Fibroblast of skin of right quadriceps (primary cell): ENCODE measurements around the gene BICD1.
A peak's percentile ranks its signal among the peaks of the same experiment; 100 is the strongest.
"Not testable (repeated sequence)": the region's sequence is repeated elsewhere in the genome, so short reads cannot be mapped to it uniquely, and the experiment has no call there.

Experiments used
- DNase-seq: peaks from one replicate; pipeline ENCODE4 v3.0.0-alpha.2; 2013

The BICD1 gene

DNA sequence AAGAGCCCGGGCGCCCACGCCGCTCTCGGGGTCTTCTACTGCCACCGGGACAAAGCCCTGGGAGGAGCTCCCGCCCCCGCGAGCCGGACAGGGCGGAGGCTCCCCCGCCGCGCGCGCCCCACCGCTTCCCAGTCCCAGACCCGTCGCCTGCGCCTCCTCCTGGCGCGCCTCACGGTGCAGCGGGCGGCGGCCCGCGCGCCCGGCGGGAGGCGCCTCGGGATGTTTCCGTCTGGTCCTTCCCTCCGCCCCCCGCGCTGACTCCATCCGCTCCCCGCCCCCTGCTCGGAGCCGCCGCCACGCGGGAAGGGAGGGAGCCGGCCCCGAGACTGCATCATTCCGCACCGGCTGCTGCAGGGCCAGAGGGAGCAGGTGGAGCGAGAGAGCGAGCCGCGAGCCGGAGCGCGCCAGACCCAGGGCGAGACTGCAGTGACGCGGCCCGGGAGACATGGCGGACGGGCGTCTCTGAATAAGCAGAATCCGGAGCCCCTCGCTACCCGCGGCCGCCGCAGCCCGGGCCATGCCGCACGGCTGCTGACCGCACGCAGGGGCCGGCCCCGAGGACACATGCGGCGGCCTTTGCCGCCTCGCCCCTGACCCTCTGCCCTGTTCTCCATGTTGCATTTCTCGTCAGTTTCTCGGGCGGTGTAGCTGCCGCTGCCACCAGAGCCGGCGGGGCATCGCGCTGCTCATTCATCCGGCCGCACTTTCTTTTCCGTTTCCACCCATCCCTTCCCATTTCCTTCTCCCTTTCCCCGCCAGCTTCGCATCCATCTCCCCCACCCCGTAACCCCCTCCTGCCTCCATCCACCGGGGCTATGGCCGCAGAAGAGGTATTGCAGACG lies at the start of gene BICD1:
Gene BICD1 (plus strand): TSS at position 331 of the 842 bp plus-strand sequence. CDS start 485 bp downstream, at position 816.
- DNase-seq, result peak; percentile 90

- no peak for DNase-seq
Observed at GRCh38 chr12:32061033-32061432, 45.6 kb upstream of the BICD1 start.

- DNase-seq, result no peak
Observed at GRCh38 chr12:32062881-32063280, 43.8 kb upstream of the BICD1 start.

DNA sequence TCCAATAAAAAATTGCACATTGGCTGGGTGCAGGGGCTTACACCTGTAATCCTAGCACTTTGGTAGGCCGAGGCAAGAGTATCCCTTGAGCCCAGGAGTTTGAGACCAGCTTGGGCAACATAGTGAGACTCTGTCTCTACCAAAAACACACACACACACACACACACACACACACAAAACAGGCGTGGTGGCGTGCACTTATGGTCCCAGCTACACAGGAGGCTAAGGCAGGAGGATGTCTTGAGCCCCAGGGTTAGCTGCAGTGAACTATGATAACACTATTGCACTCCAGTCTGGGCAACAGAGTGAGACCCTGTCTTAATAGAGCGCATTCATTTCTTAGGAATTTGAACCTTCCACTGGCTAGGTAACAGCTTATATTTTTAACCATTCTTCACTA lies 42.9 kb upstream of the BICD1 start:
- no peak for DNase-seq

GRCh38 chr12:32066206-32066605 lies 40.4 kb upstream of the BICD1 start:
- no peak for DNase-seq

DNA sequence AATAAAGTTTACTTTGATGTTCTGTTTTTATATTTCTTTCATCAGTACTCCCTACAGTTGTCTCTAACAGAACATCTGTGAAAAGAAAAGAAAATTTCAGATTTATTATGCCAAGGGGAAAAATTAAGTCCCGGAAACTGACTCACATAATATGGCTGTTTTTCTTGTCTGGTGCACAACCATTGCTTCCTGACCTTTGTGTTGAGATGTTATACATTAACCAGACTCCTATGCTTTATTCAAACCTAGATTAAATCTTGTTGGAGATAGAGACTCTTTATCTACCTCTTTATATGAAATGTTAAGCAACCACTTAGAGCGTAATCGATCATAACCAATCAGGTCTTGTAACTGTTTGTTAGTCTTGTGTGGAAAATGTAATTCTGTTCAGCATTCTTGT lies 37.6 kb upstream of the BICD1 start:
- DNase-seq, result peak; percentile 56

- no peak for DNase-seq
Observed at GRCh38 chr12:32069731-32070130, 36.9 kb upstream of the BICD1 start.

DNA sequence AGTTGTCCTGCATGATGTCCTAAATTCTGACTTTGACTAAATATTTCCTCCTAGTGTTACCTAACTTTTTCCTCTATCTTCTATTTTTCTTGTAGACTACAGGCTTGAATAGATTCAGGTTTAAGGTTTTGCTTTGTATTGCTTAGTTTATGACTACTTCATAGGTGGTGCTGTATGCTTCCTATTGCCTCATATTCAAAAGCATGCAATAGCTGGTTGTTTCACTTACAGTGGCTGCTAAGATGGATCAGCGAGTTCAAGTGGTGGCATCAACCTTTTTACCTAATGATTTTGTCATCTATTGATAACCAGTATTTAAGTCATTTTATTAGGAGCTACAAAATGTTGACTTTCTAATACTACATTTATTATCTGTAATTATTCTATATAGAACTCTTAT lies 36.3 kb upstream of the BICD1 start:
- DNase-seq, result no peak

DNA sequence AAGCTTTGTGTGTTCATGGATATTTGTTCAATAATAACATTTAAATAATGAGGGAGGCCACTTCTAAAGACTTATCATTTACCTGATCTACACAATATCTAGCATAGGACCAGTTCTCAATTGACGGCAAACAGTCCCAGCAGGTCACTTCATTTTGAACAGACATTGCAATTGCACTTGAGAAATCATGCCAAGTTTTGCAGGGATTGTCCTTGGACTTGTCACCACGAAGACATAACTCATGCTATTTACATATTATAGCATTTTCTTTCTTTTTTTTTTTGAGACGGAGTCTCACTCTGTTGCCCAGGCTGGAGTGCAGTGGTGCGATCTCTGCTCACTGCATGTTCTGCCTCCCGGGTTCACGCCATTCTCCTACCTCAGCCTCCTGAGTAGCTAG lies 34.5 kb upstream of the BICD1 start:
- no peak for DNase-seq

- DNase-seq, result no peak
Observed at GRCh38 chr12:32074432-32074831, 32.2 kb upstream of the BICD1 start.

DNA sequence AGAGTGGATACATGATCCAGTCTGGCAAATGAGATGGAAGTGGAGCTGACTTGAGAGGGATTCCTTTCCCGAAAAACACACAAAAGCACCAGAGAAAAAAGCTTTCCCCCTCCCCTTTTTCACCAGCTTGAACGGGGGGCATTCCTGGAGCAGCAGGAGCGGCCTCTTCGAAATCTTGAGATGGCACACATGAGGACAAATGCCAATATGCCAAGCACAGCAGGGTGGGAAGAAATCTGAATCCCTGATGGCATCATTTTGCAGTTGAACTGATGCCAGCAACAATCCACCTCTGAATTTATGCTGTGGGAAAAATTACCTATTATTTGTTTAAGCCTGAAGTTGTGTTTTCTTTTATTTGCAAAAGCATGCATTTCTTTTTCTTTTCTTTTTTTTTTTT lies 29.7 kb upstream of the BICD1 start:
- no peak for DNase-seq

- no peak for DNase-seq
Observed at GRCh38 chr12:32080435-32080834, 26.2 kb upstream of the BICD1 start.

DNA sequence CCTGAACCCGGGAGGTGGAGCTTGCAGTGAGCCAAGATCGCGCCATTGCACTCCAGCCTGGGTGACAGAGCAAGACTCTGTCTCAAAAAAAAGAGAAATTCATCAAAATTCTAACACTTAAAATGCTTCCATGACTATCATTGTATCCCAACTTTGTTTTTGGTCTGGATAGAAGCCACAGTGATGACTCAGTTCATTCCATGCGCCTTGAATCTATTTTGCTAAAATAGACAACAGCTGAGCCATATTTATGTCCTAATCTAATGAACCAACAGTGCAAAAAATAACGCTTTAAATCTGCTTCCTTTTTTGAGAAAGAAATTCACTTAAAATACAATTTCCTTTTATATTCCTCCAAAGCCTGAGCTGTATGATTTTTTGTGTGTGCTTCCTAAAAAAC lies 23.2 kb upstream of the BICD1 start:
- DNase-seq, result peak; percentile 88

DNA sequence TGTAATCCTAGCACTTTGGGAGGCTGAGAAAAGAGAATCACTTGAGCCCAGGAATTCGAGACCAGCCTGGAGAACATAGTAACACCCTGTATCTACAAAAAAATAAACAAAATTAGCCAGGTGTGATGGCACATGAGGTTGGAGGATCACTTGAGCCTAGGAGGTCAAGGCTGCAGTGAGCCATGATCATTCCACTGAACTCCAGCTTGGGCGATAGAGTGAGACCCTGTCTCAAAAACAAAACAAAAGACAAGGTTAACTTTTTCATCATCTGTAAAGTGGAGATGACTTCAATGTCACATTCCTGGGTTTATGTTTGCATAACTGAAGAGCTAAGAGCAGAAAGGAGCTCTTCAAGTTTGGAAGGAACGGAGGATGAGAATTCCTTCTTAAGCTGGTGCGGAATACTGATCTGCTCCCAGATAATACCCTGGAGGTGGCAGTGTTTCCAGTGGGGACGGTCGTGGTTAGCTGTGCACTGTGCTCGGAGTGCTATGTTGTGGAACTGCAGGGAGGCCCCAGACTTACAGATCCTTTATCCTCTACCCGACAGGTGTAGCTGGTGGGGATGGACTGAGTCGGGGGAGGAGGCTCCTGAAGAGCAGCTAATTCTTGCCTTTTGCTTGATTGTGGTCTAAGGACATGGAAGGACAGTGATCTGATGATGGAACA lies 22.5 kb upstream of the BICD1 start:
- peak; percentile 15 for DNase-seq

GRCh38 chr12:32084753-32085152 lies 21.9 kb upstream of the BICD1 start:
- no peak for DNase-seq

DNA sequence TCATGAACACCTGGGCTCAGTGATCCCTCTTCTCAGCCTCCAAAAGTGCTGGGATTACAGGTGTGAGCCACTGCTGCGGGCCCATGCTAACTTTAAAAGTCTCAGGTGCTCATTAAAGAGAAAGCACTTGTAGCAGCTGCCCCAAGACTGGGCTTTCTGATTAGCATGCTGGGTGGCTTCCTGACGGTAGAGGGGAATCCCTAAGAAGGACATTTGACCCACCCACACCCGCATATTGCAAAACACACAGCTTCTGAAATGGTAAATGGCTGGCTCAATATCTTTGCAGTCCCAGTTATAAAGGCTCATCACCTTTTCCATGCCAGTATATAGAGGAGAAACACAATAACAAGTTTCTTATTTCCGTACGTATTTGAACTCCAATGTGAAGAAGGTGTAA lies 19.3 kb upstream of the BICD1 start:
- no peak for DNase-seq

GRCh38 chr12:32089156-32089555 lies 17.5 kb upstream of the BICD1 start:
- no peak for DNase-seq

GRCh38 chr12:32089586-32089985 lies 17.1 kb upstream of the BICD1 start:
- no peak for DNase-seq

DNA sequence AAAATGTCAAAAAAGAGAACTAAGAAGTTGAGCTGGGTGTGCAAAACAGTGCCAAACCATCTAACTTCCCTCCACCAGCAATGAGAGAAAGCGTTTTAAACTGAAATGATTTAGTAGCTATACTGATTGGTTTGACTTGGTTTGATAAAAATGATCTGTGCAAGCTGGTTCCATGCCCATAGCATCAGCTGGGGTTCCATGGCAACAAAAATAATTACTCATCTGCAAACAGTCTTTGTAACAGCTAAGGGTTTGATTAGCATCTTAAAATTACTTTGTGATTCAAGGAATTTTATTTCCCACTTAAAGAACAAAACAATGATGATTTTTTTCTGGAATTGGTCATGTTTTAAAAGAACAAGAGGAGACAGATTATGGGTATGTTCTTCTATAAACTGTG lies 15.0 kb upstream of the BICD1 start:
- DNase-seq, result peak; percentile 27

GRCh38 chr12:32098112-32098511 lies 8.5 kb upstream of the BICD1 start:
- no peak for DNase-seq

DNA sequence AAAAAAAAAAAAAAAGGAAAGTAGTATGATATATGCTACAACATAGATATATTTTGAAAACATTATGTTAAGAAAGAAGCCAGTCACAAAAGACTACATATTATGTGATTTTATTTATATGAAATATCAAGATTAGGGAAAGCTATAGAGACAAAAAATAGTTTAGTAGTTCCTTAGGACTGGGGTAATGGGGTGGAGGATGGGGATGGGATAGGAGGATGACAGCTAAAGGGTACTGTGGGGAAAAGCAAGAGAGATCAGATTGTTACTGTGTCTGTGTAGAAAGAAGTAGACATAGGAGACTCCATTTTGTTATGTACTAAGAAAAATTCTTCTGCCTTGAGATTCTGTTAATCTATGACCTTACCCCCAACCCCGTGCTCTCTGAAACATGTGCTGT lies 7.4 kb upstream of the BICD1 start:
- not testable (repeated sequence) for DNase-seq

DNA sequence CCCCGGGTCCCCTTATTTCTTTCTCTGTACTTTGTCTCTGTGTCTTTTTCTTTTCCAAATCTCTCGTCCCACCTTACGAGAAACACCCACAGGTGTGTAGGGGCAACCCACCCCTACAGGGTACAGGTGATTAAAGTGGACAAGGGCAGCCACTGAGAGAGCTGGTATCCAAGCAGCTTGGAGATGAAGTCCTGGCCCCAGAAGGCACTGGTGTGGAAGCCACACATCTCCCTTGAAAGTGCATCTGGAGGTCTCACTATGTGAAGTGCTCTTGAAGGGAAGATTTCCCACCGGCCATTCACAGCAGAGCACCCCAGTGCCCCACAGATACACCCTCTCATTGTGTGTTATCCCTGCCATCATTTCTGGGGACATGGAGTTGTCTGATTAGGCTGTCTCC lies 6.3 kb upstream of the BICD1 start:
- DNase-seq, result no peak

- no peak for DNase-seq
Observed at GRCh38 chr12:32100888-32101287, 5.8 kb upstream of the BICD1 start.

- peak; percentile 73 for DNase-seq
Observed at GRCh38 chr12:32102234-32102633, 4.4 kb upstream of the BICD1 start.
